K562 (cell line): Measurements from ENCODE around the gene MLH3. TPM values are rescaled to one million over a fixed set of nuclear protein-coding genes. Genes with fewer than 3 reads are reported as not detected.

Experiments
- ARHGAP35 ChIP-seq: fragments of 450-650 bp; IDR thresholded peaks from 2 replicates; pipeline ENCODE4 v1.6.1; 2018; ENCODE audit not compliant: partially characterized antibody
- CHD4 ChIP-seq: fragments of 200-600 bp; sonication (generic); IDR thresholded peaks from 3 replicates; pipeline ENCODE4 v1.6.1; 2012; ENCODE audit warnings: low read depth, mild to moderate bottlenecking, mixed read lengths, low read length, inconsistent platforms; ENCODE audit not compliant: insufficient read depth, insufficient replicate concordance, poor library complexity, severe bottlenecking
- E4F1 ChIP-seq: fragments of 250-450 bp; sonication (Bioruptor Pico); IDR thresholded peaks from 2 replicates; pipeline ENCODE4 v1.5.0; 2021; ENCODE audit warnings: mild to moderate bottlenecking, borderline replicate concordance
- HIVEP1 ChIP-seq: fragments of 250-450 bp; sonication (Bioruptor Pico); IDR thresholded peaks from 2 replicates; pipeline ENCODE4 v1.4.0; 2020; ENCODE audit warnings: mild to moderate bottlenecking
- HMG20B ChIP-seq: fragments of 250-450 bp; sonication (Bioruptor Pico); IDR thresholded peaks from 2 replicates; pipeline ENCODE4 v1.5.0; 2021; ENCODE audit warnings: mild to moderate bottlenecking
- ID3 ChIP-seq, 2 experiments: fragments of 250-450 bp in 1 of 2; fragments of 450-650 bp in 1 of 2; sonication (Bioruptor Pico) in 1 of 2; IDR thresholded peaks; 2 replicates each; pipeline versions ENCODE4 v1.6.1 to v1.8.0; 2016 to 2021; ENCODE audit warnings: mild to moderate bottlenecking in 2 of 2, moderate library complexity in 2 of 2, missing compliant biosample characterization in 1 of 2, missing genetic modification characterization in 1 of 2
- KDM2B ChIP-seq: fragments of 250-450 bp; sonication (Bioruptor Pico); IDR thresholded peaks from 2 replicates; pipeline ENCODE4 v1.8.0; 2021; ENCODE audit warnings: mild to moderate bottlenecking, moderate library complexity
- MAX ChIP-seq: sonication (generic); formaldehyde crosslinking; IDR thresholded peaks from 2 replicates; pipeline ENCODE4 v1.9.0; 2022; ENCODE audit warnings: mild to moderate bottlenecking, missing genetic modification reagents
- POLR2A ChIP-seq: fragments of 450-650 bp; conservative IDR thresholded peaks from 2 replicates; pipeline ENCODE4 v1.6.1; 2016
- POLR2AphosphoS2 ChIP-seq: IDR thresholded peaks from 2 replicates; pipeline ENCODE4 v1.6.1; 2012; ENCODE audit warnings: low read length, improper control_type of control experiment
- RERE ChIP-seq: sonication (generic); formaldehyde crosslinking; IDR thresholded peaks from 2 replicates; pipeline ENCODE4 v1.8.0; 2023; ENCODE audit warnings: missing genetic modification reagents, mild to moderate bottlenecking, borderline replicate concordance
- SNRNP70 ChIP-seq: fragments of 200-400 bp; formaldehyde crosslinking; optimal IDR thresholded peaks from 2 replicates; pipeline ENCODE3; 2017; ENCODE audit warnings: low read depth, low read length
- ZBTB49 ChIP-seq: sonication (generic); formaldehyde crosslinking; IDR thresholded peaks from 2 replicates; pipeline ENCODE4 v1.8.0; 2022; ENCODE audit warnings: missing genetic modification reagents, mild to moderate bottlenecking, borderline replicate concordance
- ZC3H11A ChIP-seq: IDR thresholded peaks from 2 replicates; pipeline ENCODE4 v1.6.1; 2012; ENCODE audit warnings: low read depth, low read length, improper control_type of control experiment
- ZNF561 ChIP-seq: fragments of 450-650 bp; formaldehyde crosslinking; conservative IDR thresholded peaks from 2 replicates; pipeline ENCODE4 v1.4.0; 2020; ENCODE audit warnings: mild to moderate bottlenecking, moderate library complexity
- ZNF583 ChIP-seq: fragments of 250-450 bp; sonication (Bioruptor Pico); IDR thresholded peaks from 2 replicates; pipeline ENCODE4 v1.4.0; 2020
- ZZZ3 ChIP-seq: fragments of 450-650 bp; IDR thresholded peaks from 2 replicates; pipeline ENCODE4 v1.6.1; 2016; ENCODE audit warnings: antibody characterized with exemption, mild to moderate bottlenecking, moderate library complexity
- polyA plus RNA-seq, 8 experiments: library from polyadenylated mRNA; depleted of rRNA in 4 of 8; stranded (reverse) in 5 of 8; unstranded in 3 of 8; fragments of >200 nt; fragmentation: Nextera tagmentation in 2 of 8; fragmentation: Illumina TruSeq in 1 of 8; extraction: Ambion mirVana in 2 of 8; extraction: Trizol in 1 of 8; gene quantifications; 2 replicates each; pipeline versions ENCODE4 v1.2.1 to v1.2.3, GENCODE V29; 2011 to 2014; ENCODE audit warnings: inconsistent platforms in 1 of 8, missing spikeins in 1 of 8
- total RNA-seq, 7 experiments: library from RNA; depleted of rRNA in 6 of 7; stranded (reverse); fragments of >200 nt in 6 of 7; fragmentation: Illumina TruSeq in 2 of 7; extraction: Trizol in 2 of 7; gene quantifications; 2 replicates each; pipeline versions ENCODE4 v1.2.1 to v1.2.3, GENCODE V29; 2011 to 2021; ENCODE audit warnings: low replicate concordance in 1 of 7

MLH3 gene
- total and polyA plus RNA-seq, 9 of the 15 experiments (the other 6 are each of a cell fraction or from before 2014, with no cell fraction given), result 5.9 to 15.3 (median 10.7) TPM

- TF ChIP-seq RERE (no peak), CHD4 (no peak), E4F1 (CRISPR knock-in tag) (no peak), ID3 (CRISPR knock-in tag; IDR thresholded peaks at IDR 0.05) (no peak), ID3 (tag; IDR thresholded peaks at IDR 0.05) (no peak), KDM2B (CRISPR knock-in tag) (no peak), POLR2A (peak; percentile 75), ZNF561 (CRISPR knock-in tag) (no peak), ZBTB49 (CRISPR knock-in tag) (no peak), MAX (no peak; the same call in 1 of the 2 replicates), ARHGAP35 (no peak), POLR2AphosphoS2 (no peak), ZNF583 (CRISPR knock-in tag) (no peak), HMG20B (no peak), ZZZ3 (no peak), ZC3H11A (no peak), SNRNP70 (no peak), HIVEP1 (CRISPR knock-in tag) (no peak)
Measured at GRCh38 chr14:75063491-75064204, 12.4 kb upstream of the MLH3 start, which contains the start of gene ACYP1 (continued).
